K562 (cell line): ENCODE data around the gene MEX3A. TPM values are rescaled to one million over a fixed set of nuclear protein-coding genes. Genes with fewer than 3 reads are reported as not detected.

Experiments
- ARHGAP35 ChIP-seq: fragments of 450-650 bp; IDR thresholded peaks from 2 replicates; pipeline ENCODE4 v1.6.1; 2018; ENCODE audit not compliant: partially characterized antibody
- BACH1 ChIP-seq: fragments of 200-800 bp; sonication (Bioruptor generic); IDR thresholded peaks from 2 replicates; pipeline ENCODE4 v1.6.1; 2016; ENCODE audit warnings: missing genetic modification characterization, missing compliant biosample characterization
- C11orf30 ChIP-seq: fragments of 450-650 bp; IDR thresholded peaks from 2 replicates; pipeline ENCODE4 v1.6.1; 2016; ENCODE audit warnings: low read depth, mild to moderate bottlenecking
- CBX8 ChIP-seq: fragments of 200-600 bp; sonication (generic); IDR thresholded peaks from 2 replicates; pipeline ENCODE4 v1.6.1; 2012; ENCODE audit warnings: borderline replicate concordance, mixed run types, low read depth, mild to moderate bottlenecking, moderate library complexity, mixed read lengths, low read length, control low read depth, inconsistent platforms; ENCODE audit not compliant: poor library complexity, severe bottlenecking; ENCODE audit errors: extremely low read depth
- ETV5 ChIP-seq: sonication (generic); formaldehyde crosslinking; IDR thresholded peaks from 2 replicates; pipeline ENCODE4 v1.4.0; 2020; ENCODE audit warnings: low read depth, mild to moderate bottlenecking, missing genetic modification reagents
- EZH2 ChIP-seq: IDR thresholded peaks from 2 replicates; pipeline ENCODE4 v1.6.1; 2012; ENCODE audit warnings: low read depth, mild to moderate bottlenecking, inconsistent platforms, low read length, borderline replicate concordance
- KDM5B ChIP-seq: fragments of 200-600 bp; sonication (generic); IDR thresholded peaks from 2 replicates; pipeline ENCODE4 v1.6.1; 2012; ENCODE audit warnings: low read depth, mild to moderate bottlenecking, moderate library complexity, low read length, control low read depth, inconsistent platforms; ENCODE audit not compliant: insufficient replicate concordance
- PHF8 ChIP-seq: fragments of 200-600 bp; sonication (generic); IDR thresholded peaks from 2 replicates; pipeline ENCODE4 v1.6.1; 2012; ENCODE audit warnings: mixed run types, mild to moderate bottlenecking, inconsistent platforms, low read length, moderate library complexity, borderline replicate concordance
- POLR2A ChIP-seq: fragments of 450-650 bp; conservative IDR thresholded peaks from 2 replicates; pipeline ENCODE4 v1.6.1; 2016
- POLR2AphosphoS2 ChIP-seq: IDR thresholded peaks from 2 replicates; pipeline ENCODE4 v1.6.1; 2012; ENCODE audit warnings: low read length, improper control_type of control experiment
- SIRT6 ChIP-seq: IDR thresholded peaks from one replicate; pipeline ENCODE4 v1.6.1; 2012; ENCODE audit warnings: low read depth, mild to moderate bottlenecking, control low read depth, inconsistent platforms, low read length, moderate library complexity
- SMARCA5 ChIP-seq: fragments of 450-650 bp; IDR thresholded peaks from 2 replicates; pipeline ENCODE4 v1.6.1; 2016
- TAF15 ChIP-seq: fragments of 200-400 bp; formaldehyde crosslinking; IDR thresholded peaks from 2 replicates; pipeline ENCODE4 v1.6.1; 2017; ENCODE audit warnings: mild to moderate bottlenecking, low read depth, low read length, moderate library complexity
- THRA ChIP-seq: fragments of 450-650 bp; IDR thresholded peaks from 2 replicates; pipeline ENCODE4 v1.6.1; 2017; ENCODE audit warnings: mild to moderate bottlenecking, moderate library complexity
- ZMIZ1 ChIP-seq, 2 experiments: fragments of 150-350 bp in 1 of 2; IDR thresholded peaks; 2 replicates each; pipeline ENCODE4 v1.6.1; 2012 to 2016; ENCODE audit warnings: low read depth in 2 of 2, low read length in 2 of 2, mild to moderate bottlenecking in 1 of 2, moderate library complexity in 1 of 2
- ZNF12 ChIP-seq: sonication (generic); formaldehyde crosslinking; IDR thresholded peaks from 2 replicates; pipeline ENCODE4 v1.4.0; 2020; ENCODE audit warnings: mild to moderate bottlenecking, missing genetic modification reagents
- ZNF143 ChIP-seq: sonication (generic); formaldehyde crosslinking; IDR thresholded peaks from 2 replicates; pipeline ENCODE4 v1.9.0; 2022; ENCODE audit warnings: mild to moderate bottlenecking, missing genetic modification reagents
- polyA plus RNA-seq, 8 experiments: library from polyadenylated mRNA; depleted of rRNA in 4 of 8; stranded (reverse) in 5 of 8; unstranded in 3 of 8; fragments of >200 nt; fragmentation: Nextera tagmentation in 2 of 8; fragmentation: Illumina TruSeq in 1 of 8; extraction: Ambion mirVana in 2 of 8; extraction: Trizol in 1 of 8; gene quantifications; 2 replicates each; pipeline versions ENCODE4 v1.2.1 to v1.2.3, GENCODE V29; 2011 to 2014; ENCODE audit warnings: inconsistent platforms in 1 of 8, missing spikeins in 1 of 8
- total RNA-seq, 7 experiments: library from RNA; depleted of rRNA in 6 of 7; stranded (reverse); fragments of >200 nt in 6 of 7; fragmentation: Illumina TruSeq in 2 of 7; extraction: Trizol in 2 of 7; gene quantifications; 2 replicates each; pipeline versions ENCODE4 v1.2.1 to v1.2.3, GENCODE V29; 2011 to 2021; ENCODE audit warnings: low replicate concordance in 1 of 7
- TF ChIP-seq, protein P1 (sequence below): sonication (generic); formaldehyde crosslinking; IDR thresholded peaks from 2 replicates; pipeline ENCODE4 v1.8.1; 2023; ENCODE audit warnings: missing genetic modification reagents, mild to moderate bottlenecking, borderline replicate concordance

The MEX3A gene
- total and polyA plus RNA-seq, 9 of the 15 experiments (the other 6 are each of a cell fraction or from before 2014, with no cell fraction given), result 0.36 to 13.7 (median 5.2) TPM

- TF ChIP-seq, protein P1, sequence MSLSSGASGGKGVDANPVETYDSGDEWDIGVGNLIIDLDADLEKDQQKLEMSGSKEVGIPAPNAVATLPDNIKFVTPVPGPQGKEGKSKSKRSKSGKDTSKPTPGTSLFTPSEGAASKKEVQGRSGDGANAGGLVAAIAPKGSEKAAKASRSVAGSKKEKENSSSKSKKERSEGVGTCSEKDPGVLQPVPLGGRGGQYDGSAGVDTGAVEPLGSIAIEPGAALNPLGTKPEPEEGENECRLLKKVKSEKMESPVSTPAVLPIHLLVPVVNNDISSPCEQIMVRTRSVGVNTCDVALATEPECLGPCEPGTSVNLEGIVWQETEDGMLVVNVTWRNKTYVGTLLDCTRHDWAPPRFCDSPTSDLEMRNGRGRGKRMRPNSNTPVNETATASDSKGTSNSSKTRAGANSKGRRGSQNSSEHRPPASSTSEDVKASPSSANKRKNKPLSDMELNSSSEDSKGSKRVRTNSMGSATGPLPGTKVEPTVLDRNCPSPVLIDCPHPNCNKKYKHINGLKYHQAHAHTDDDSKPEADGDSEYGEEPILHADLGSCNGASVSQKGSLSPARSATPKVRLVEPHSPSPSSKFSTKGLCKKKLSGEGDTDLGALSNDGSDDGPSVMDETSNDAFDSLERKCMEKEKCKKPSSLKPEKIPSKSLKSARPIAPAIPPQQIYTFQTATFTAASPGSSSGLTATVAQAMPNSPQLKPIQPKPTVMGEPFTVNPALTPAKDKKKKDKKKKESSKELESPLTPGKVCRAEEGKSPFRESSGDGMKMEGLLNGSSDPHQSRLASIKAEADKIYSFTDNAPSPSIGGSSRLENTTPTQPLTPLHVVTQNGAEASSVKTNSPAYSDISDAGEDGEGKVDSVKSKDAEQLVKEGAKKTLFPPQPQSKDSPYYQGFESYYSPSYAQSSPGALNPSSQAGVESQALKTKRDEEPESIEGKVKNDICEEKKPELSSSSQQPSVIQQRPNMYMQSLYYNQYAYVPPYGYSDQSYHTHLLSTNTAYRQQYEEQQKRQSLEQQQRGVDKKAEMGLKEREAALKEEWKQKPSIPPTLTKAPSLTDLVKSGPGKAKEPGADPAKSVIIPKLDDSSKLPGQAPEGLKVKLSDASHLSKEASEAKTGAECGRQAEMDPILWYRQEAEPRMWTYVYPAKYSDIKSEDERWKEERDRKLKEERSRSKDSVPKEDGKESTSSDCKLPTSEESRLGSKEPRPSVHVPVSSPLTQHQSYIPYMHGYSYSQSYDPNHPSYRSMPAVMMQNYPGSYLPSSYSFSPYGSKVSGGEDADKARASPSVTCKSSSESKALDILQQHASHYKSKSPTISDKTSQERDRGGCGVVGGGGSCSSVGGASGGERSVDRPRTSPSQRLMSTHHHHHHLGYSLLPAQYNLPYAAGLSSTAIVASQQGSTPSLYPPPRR (CRISPR knock-in tag), result 0 out of 2 replicates have a peak, but pooled peaks have one; percentile 31
- TF ChIP-seq SIRT6, result no peak
- TF ChIP-seq POLR2AphosphoS2, result peak; percentile 36; the same call in 1 of the 2 replicates
- TF ChIP-seq ZNF143, result no peak
- TF ChIP-seq CBX8, result no peak
- TF ChIP-seq ZNF12 (CRISPR knock-in tag), result no peak; the same call in 1 of the 2 replicates
- TF ChIP-seq THRA, result no peak
- TF ChIP-seq C11orf30, result peak; percentile 33; the same call in 1 of the 2 replicates
- TF ChIP-seq BACH1 (tag), result no peak
- peak; percentile 87 for TF ChIP-seq POLR2A
- TF ChIP-seq KDM5B, result peak; percentile 98
- TF ChIP-seq PHF8, result peak; percentile 78; the same call in 1 of the 2 replicates
- no peak for TF ChIP-seq TAF15
- no peak for TF ChIP-seq ARHGAP35
- TF ChIP-seq EZH2, result no peak
- TF ChIP-seq ETV5 (CRISPR knock-in tag), result no peak
- peak; percentile 62; the same call in 1 of the 2 replicates for TF ChIP-seq SMARCA5
- no peak for TF ChIP-seq ZMIZ1 (IDR thresholded peaks at IDR 0.05; ENCODE audit: low read depth in 2 of 2, low read length in 2 of 2)
Measured at GRCh38 chr1:156114101-156114918, 32.0 kb upstream of the MEX3A start, which contains the start of gene LMNA (continued).
